ENCODE measurements around the gene NRG2.
A peak's percentile ranks its signal among the peaks of the same experiment; 100 is the strongest.

NRG2 gene

DNA sequence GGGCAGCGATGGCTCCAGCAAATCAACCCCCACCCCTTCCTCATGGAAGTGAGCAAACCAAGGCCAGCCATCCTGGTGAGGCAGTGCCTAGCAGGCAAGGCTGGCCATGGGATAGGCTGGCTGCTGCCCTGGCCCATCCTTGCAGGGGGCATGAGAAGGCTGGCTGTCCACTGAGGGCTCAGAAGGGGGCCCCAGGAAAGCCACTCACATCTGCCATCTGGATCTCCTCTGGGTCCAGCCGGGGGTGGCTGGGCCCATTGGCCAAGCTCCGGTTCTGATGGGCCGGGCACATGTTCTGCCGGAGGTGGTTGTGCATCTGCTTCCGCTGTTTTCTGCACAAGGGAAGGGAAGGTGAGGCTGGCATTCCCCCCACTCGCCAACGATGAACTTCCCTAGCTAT is 190.4 kb downstream of the NRG2 start:
- no peak overlapping the region for H3K27ac ChIP-seq
- H3K4me3 ChIP-seq: no peak overlapping the region
- no peak for DNase-seq (ENCODE audit: low read depth, low spot score)
- no peaks in the 10 kb centered on the region for H3K9me3 ChIP-seq (ENCODE audit: low read depth, low read length)
- H3K9ac ChIP-seq (ENCODE audit: insufficient read length): no peak overlapping the region
- TF ChIP-seq POLR2AphosphoS5 (IDR thresholded peaks at IDR 0.05; ENCODE audit: borderline replicate concordance, low read depth, low read length) (no peak), EZH2 (IDR thresholded peaks at IDR 0.05) (no peak), FOXP2 (optimal IDR thresholded peaks at IDR 0.05; ENCODE audit: control extremely low read depth, extremely low read length, insufficient read depth) (no peak)
- H3K36me3 ChIP-seq (ENCODE audit: insufficient read depth, low read length): no peaks in the 10 kb centered on the region

DNA sequence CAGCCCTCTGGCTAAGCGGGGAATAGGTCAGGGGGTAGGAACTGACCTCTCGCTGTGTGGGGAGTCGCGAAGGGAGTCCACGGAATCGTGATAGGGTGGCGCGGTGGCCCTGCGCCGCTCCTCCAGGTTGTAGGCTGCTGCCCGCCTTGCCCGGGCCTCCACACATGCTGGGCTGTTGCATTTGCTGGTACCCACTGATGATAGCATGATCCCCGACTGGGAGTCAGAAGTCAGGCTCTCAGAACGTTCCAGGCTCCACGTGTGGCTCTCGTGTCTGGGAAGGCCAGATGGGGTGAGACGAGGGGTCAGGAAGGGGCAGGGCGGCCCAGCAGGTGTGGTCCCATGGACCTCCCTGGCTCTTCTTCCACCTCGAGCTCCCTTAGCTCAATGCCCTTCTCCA is 191.5 kb downstream of the NRG2 start:
- H3K4me3 ChIP-seq: no peak overlapping the region
- no peak overlapping the region for H3K9ac ChIP-seq (ENCODE audit: insufficient read length)
- H3K9me3 ChIP-seq (ENCODE audit: low read depth, low read length): no peaks in the 10 kb centered on the region
- no peaks in the 10 kb centered on the region for H3K36me3 ChIP-seq (ENCODE audit: insufficient read depth, low read length)
- no peak for DNase-seq (ENCODE audit: low read depth, low spot score)
- H3K27ac ChIP-seq: no peak overlapping the region
- TF ChIP-seq EZH2 (IDR thresholded peaks at IDR 0.05) (no peak), POLR2AphosphoS5 (IDR thresholded peaks at IDR 0.05; ENCODE audit: borderline replicate concordance, low read depth, low read length) (no peak), FOXP2 (optimal IDR thresholded peaks at IDR 0.05; ENCODE audit: control extremely low read depth, extremely low read length, insufficient read depth) (no peak)

DNA sequence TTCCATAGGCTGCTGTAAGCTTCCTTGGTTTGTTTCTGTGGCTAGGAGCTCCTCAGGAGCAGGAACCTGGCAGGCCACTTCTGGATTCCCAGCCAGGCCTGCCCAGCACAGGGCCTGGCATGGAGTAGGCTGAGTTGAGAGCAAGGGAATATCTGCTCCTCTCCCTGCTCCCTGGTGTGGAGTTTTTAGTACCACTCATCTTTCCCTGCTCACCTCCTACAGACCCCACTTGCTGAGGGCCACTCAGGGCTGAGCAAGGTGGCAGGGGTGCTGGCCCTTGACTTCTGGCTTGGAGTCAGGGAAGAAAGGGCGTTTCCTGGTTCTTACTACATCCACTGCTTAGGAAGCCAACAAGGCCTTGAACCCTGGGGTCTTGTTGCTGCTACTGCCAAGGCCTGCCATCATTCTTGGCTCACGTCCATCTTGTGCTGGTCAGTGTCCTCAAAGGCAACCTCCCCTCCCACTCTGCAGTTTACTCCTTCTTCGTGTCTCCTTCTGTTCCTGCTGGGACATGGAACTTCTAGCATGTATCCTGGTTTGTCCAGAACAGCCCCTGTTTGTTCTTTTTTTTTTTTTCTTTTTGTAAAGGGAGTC is 192.6 kb downstream of the NRG2 start:
- Histone ChIP-seq H3K36me3 (ENCODE audit: insufficient read depth, low read length) (no peaks in the 10 kb centered on the region), H3K9me3 (ENCODE audit: low read depth, low read length) (no peaks in the 10 kb centered on the region), H3K27ac (no peak overlapping the region), H3K4me3 (no peak overlapping the region), H3K9ac (ENCODE audit: insufficient read length) (no peak overlapping the region)
- no peak for DNase-seq (ENCODE audit: low read depth, low spot score)
- TF ChIP-seq EZH2 (IDR thresholded peaks at IDR 0.05) (no peak), FOXP2 (optimal IDR thresholded peaks at IDR 0.05; ENCODE audit: control extremely low read depth, extremely low read length, insufficient read depth) (no peak), POLR2AphosphoS5 (IDR thresholded peaks at IDR 0.05; ENCODE audit: borderline replicate concordance, low read depth, low read length) (no peak)

DNA sequence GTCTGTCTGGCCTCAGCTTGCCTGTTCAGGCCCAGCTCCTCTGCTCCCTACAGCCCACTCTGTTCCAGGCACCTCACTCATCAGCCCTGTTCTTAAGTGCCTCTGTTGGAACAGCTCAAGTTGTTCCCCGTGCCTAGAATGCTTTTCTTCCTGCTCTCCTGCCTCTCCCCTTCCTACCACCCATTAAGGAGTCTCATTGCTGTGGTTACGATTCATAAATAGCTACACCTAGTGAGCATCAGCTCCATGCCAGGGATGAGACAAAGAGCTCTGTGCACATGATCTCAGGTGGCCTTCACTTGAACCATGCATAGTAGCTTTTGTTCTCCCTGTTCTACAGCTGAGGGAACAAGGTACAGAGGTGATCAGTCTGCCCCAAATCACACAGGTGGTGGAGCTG is 193.2 kb downstream of the NRG2 start:
- DNase-seq (ENCODE audit: low read depth, low spot score): no peak

DNA sequence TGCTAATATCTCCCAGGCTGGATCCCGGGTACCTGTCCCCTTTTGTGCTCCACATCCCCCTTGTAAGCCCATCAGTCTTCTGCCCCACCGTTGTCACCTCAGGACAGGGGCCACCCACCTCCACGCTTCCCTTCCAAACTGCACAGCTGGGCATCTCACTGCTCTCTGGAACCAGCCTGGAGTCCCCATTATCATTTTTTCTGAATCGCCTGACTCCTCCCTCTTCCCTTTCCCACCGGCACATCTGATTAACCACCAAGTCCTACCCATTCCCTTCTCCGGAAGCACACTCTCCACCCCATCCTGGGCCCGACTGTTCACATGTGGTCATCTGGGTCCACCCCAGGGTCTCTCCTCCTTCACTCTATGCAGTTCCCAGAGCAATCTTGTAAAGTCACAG is 193.6 kb downstream of the NRG2 start:
- Histone ChIP-seq H3K27ac (no peak overlapping the region), H3K9me3 (ENCODE audit: low read depth, low read length) (no peaks in the 10 kb centered on the region), H3K36me3 (ENCODE audit: insufficient read depth, low read length) (no peaks in the 10 kb centered on the region), H3K4me3 (no peak overlapping the region), H3K9ac (ENCODE audit: insufficient read length) (no peak overlapping the region)
- DNase-seq (ENCODE audit: low read depth, low spot score): no peak
- TF ChIP-seq FOXP2 (optimal IDR thresholded peaks at IDR 0.05; ENCODE audit: control extremely low read depth, extremely low read length, insufficient read depth) (no peak), EZH2 (IDR thresholded peaks at IDR 0.05) (no peak), POLR2AphosphoS5 (IDR thresholded peaks at IDR 0.05; ENCODE audit: borderline replicate concordance, low read depth, low read length) (no peak)

More for the DNA sequence above, 193.2 kb downstream of the NRG2 start:
- Histone ChIP-seq H3K9ac (ENCODE audit: insufficient read length) (no peak overlapping the region), H3K9me3 (ENCODE audit: low read depth, low read length) (no peaks in the 10 kb centered on the region), H3K4me3 (no peak overlapping the region), H3K36me3 (ENCODE audit: insufficient read depth, low read length) (no peaks in the 10 kb centered on the region), H3K27ac (no peak overlapping the region)
- TF ChIP-seq FOXP2 (optimal IDR thresholded peaks at IDR 0.05; ENCODE audit: control extremely low read depth, extremely low read length, insufficient read depth) (no peak), EZH2 (IDR thresholded peaks at IDR 0.05) (no peak), POLR2AphosphoS5 (IDR thresholded peaks at IDR 0.05; ENCODE audit: borderline replicate concordance, low read depth, low read length) (no peak)

DNA sequence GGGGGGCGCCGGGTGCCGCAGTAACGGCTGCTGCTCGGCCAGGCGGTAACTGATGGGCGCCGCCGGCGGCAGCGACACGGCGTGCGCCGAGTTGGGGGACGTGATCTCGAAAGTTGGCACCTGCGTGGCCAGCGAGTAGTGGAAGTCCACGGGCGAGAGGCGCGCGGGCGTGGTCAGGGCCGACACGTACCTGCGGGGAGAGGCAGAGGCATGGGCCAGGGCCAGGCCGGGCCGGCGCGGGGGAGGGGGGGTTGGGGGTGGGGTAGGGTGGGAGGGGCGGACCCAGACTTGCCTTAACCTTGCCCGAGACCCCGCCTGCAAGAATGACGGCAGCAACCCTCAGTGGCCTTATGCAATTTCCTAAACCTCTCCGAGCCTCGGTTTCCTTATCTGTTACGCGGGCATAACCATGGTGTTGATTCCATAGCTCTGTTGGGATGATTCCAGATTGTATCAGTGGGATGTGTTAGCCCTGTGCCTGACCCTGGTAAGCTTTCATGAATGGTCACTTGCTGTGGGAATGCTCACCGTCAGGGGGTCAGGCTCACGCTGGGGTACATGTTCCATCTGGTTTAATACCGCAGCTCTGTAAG is 194.5 kb downstream of the NRG2 start:
- no peak for DNase-seq (ENCODE audit: low read depth, low spot score)
- TF ChIP-seq POLR2AphosphoS5 (IDR thresholded peaks at IDR 0.05; ENCODE audit: borderline replicate concordance, low read depth, low read length) (no peak), FOXP2 (optimal IDR thresholded peaks at IDR 0.05; ENCODE audit: control extremely low read depth, extremely low read length, insufficient read depth) (no peak), EZH2 (IDR thresholded peaks at IDR 0.05) (no peak)
- Histone ChIP-seq H3K27ac (no peak overlapping the region), H3K9me3 (ENCODE audit: low read depth, low read length) (no peaks in the 10 kb centered on the region), H3K9ac (ENCODE audit: insufficient read length) (no peak overlapping the region), H3K4me3 (peak overlapping the region; percentile 77), H3K36me3 (ENCODE audit: insufficient read depth, low read length) (no peaks in the 10 kb centered on the region)

DNA sequence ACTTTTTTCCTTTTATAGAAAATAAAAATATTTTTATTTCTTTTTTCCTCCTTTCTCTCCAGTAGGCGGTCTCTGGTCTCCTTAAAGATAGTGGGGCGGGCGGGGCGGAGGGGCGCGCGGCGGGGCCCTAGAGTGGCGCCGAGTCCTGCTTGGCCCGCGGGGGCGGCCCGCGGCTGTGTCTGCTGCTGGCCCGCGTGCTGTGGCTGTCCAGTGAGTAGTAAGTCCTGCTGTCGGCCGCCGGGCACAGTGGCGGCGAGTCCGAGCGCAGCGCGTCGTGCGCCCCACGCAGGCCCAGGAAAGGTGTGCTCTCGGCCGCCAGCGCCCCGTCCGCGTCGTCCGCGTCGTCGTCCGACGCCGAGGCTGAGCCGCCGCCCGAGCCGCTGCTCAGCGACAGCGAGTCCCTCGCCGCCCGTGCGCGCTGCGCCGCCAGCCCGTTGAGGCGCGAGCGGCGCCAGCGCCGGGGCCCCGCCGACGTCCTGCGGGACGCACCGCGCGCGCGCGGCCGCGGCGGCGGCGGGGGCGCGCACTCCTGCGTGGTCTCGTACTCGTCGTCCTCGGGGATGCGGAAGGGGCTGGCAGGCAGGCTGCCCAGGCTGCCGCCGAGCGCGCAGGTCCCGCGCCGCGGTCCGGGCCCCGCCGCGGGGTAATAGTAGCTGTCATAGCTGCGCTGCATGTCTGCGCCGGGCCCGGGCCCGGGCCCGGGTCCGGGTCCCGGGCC is 195.2 kb downstream of the NRG2 start:
- H3K9me3 ChIP-seq (ENCODE audit: low read depth, low read length): no peaks in the 10 kb centered on the region
- no peak overlapping the region for H3K27ac ChIP-seq
- DNase-seq (ENCODE audit: low read depth, low spot score): no peak
- TF ChIP-seq POLR2AphosphoS5 (IDR thresholded peaks at IDR 0.05; ENCODE audit: borderline replicate concordance, low read depth, low read length) (no peak), FOXP2 (optimal IDR thresholded peaks at IDR 0.05; ENCODE audit: control extremely low read depth, extremely low read length, insufficient read depth) (no peak), EZH2 (IDR thresholded peaks at IDR 0.05) (no peak)
- peak overlapping the region; percentile 77 for H3K4me3 ChIP-seq
- H3K9ac ChIP-seq (ENCODE audit: insufficient read length): no peak overlapping the region
- no peaks in the 10 kb centered on the region for H3K36me3 ChIP-seq (ENCODE audit: insufficient read depth, low read length)

DNA sequence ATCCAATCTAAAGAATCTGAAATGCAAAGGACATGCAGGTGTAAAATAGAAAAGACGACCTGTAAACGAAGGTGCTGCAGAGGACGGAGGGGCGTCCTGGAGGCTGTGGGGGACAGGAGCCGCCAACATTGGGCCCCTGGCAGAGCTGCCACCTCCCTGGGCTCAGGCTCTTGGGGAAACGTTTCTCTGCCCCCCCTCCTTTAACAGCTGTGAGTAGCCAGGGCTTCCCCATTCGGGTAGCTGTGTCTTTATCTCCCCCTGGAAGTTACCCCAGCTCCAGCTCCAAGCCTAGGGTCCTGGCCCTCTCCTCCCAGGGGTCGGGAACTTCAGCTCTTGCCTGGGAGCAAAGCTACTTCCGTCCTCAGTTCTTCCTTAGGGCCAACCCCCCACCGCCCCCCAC is 196.0 kb downstream of the NRG2 start:
- Histone ChIP-seq H3K36me3 (ENCODE audit: insufficient read depth, low read length) (no peaks in the 10 kb centered on the region), H3K4me3 (no peak overlapping the region), H3K27ac (no peak overlapping the region), H3K9me3 (ENCODE audit: low read depth, low read length) (no peaks in the 10 kb centered on the region), H3K9ac (ENCODE audit: insufficient read length) (no peak overlapping the region)
- no peak for TF ChIP-seq EZH2 (IDR thresholded peaks at IDR 0.05)
- no peak for TF ChIP-seq POLR2AphosphoS5 (IDR thresholded peaks at IDR 0.05; ENCODE audit: borderline replicate concordance, low read depth, low read length)
- no peak for TF ChIP-seq FOXP2 (optimal IDR thresholded peaks at IDR 0.05; ENCODE audit: control extremely low read depth, extremely low read length, insufficient read depth)
- DNase-seq (ENCODE audit: low read depth, low spot score): no peak

Data from SK-N-MC (cell line).